Cardiac muscle cell (in vitro differentiated cells and primary cell): Measurements from ENCODE around the gene RIPPLY3. TPM values are rescaled to one million over a fixed set of nuclear protein-coding genes. Genes with fewer than 3 reads are reported as not detected.

Experiments
- DNase-seq, 2 donors: peaks; one replicate each; pipeline versions ENCODE4 v3.0.0 to v3.0.0-alpha.2; 2010 to 2017; ENCODE audit warnings: low read depth in 1 of 2, low spot score in 1 of 2
- H3K27ac ChIP-seq: fragments of 200-600 bp; sonication (generic); 2 replicates; pipeline ENCODE4 v1.5.1; 2016
- H3K27me3 ChIP-seq: fragments of 200-600 bp; sonication (generic); 2 replicates; pipeline ENCODE4 v1.6.0; 2016; ENCODE audit warnings: control low read depth
- H3K36me3 ChIP-seq: fragments of 200-600 bp; sonication (generic); 2 replicates; pipeline ENCODE4 v1.5.1; 2016; ENCODE audit warnings: control low read depth
- H3K4me1 ChIP-seq: fragments of 200-600 bp; sonication (generic); 2 replicates; pipeline ENCODE4 v1.8.1; 2017; ENCODE audit warnings: low read depth, mild to moderate bottlenecking, mixed run types
- H3K4me3 ChIP-seq: fragments of 200-600 bp; sonication (generic); 2 replicates; pipeline ENCODE4 v1.5.1; 2016; ENCODE audit warnings: mild to moderate bottlenecking
- H3K9me3 ChIP-seq: fragments of 200-600 bp; sonication (generic); 2 replicates; pipeline ENCODE4 v1.5.1; 2017; ENCODE audit warnings: low read depth, mild to moderate bottlenecking, control low read depth
- CTCF ChIP-seq: IDR thresholded peaks from 2 replicates; pipeline ENCODE4 v1.5.1; 2012; ENCODE audit warnings: low read depth, mild to moderate bottlenecking, low read length
- polyA plus RNA-seq: library from polyadenylated mRNA; unstranded; fragments of >200 nt; fragmentation: Nextera tagmentation; extraction: Ambion mirVana; gene quantifications from 2 replicates; pipeline ENCODE4 v1.2.1, GENCODE V29; 2016
- total RNA-seq: library from RNA; depleted of rRNA; stranded (reverse); fragments of >200 nt; gene quantifications from 2 replicates; pipeline ENCODE4 v1.2.3, GENCODE V29; 2016

The RIPPLY3 gene
- total and polyA plus RNA-seq, 2 experiments from 2014 or later = not detected

GRCh38 chr21:36964827-36965719, 41.4 kb upstream of the RIPPLY3 start:
- Histone ChIP-seq H3K27me3 (no peaks in the 10 kb centered on the region), H3K27ac (no peak overlapping the region), H3K4me1 (no peaks in the 10 kb centered on the region), H3K9me3 (no peaks in the 10 kb centered on the region), H3K36me3 (peaks cover 2% of the 10 kb centered on the region), H3K4me3 (peak overlapping the region; percentile 92)
- DNase-seq = no peak
- TF ChIP-seq CTCF = no peak

- H3K4me1 ChIP-seq = no peaks in the 10 kb centered on the region
- H3K27ac ChIP-seq = no peak overlapping the region
- no peaks in the 10 kb centered on the region for H3K36me3 ChIP-seq
- no peaks in the 10 kb centered on the region for H3K9me3 ChIP-seq
- TF ChIP-seq CTCF = no peak
- H3K4me3 ChIP-seq = peak overlapping the region; percentile 92
- no peaks in the 10 kb centered on the region for H3K27me3 ChIP-seq
- DNase-seq = no peak
Measured at GRCh38 chr21:36965720-36966065, 40.8 kb upstream of the RIPPLY3 start.

GRCh38 chr21:36966066-36966820, 40.3 kb upstream of the RIPPLY3 start, which contains the start of gene HLCS:
TSS of gene HLCS (minus strand) at chr21:36966669. CDS start at chr21:36966638, 31 bp downstream.
- H3K27ac ChIP-seq = peak within 1 kb of the TSS; percentile 78

GRCh38 chr21:36966821-36967768, 39.4 kb upstream of the RIPPLY3 start:
- no peaks in the 10 kb centered on the region for H3K36me3 ChIP-seq
- H3K27me3 ChIP-seq = no peaks in the 10 kb centered on the region
- DNase-seq = peak in 1 of 2 donors; percentile 33
- peak overlapping the region; percentile 92 for H3K4me3 ChIP-seq
- no peaks in the 10 kb centered on the region for H3K9me3 ChIP-seq
- no peak for TF ChIP-seq CTCF
- no peaks in the 10 kb centered on the region for H3K4me1 ChIP-seq
- peak overlapping the region; percentile 10 for H3K27ac ChIP-seq

More at GRCh38 chr21:36966066-36966820, 40.3 kb upstream of the RIPPLY3 start, which contains the start of gene HLCS:
- Histone ChIP-seq H3K9me3 (no peaks in the 10 kb centered on the region), H3K4me3 (peak within 1 kb of the TSS; percentile 92), H3K36me3 (no peaks in the 10 kb centered on the region), H3K4me1 (no peaks in the 10 kb centered on the region), H3K27me3 (no peaks in the 10 kb centered on the region)
- peak; percentile 72 to 81 for DNase-seq
- no peak for TF ChIP-seq CTCF

- no peak for TF ChIP-seq CTCF
- H3K4me3 ChIP-seq = no peak overlapping the region
- no peaks in the 10 kb centered on the region for H3K36me3 ChIP-seq
- no peak for DNase-seq
- H3K27me3 ChIP-seq = no peaks in the 10 kb centered on the region
- no peaks in the 10 kb centered on the region for H3K4me1 ChIP-seq
- no peaks in the 10 kb centered on the region for H3K9me3 ChIP-seq
- H3K27ac ChIP-seq = no peak overlapping the region
Measured at GRCh38 chr21:36968414-36968813, 38.1 kb upstream of the RIPPLY3 start.
